GM19023 (cell line): Measurements from ENCODE around the gene SEMA4F.
A peak's percentile ranks its signal among the peaks of the same experiment; 100 is the strongest.
"Not testable (repeated sequence)": the region's sequence is repeated elsewhere in the genome, so short reads cannot be mapped to it uniquely, and the experiment has no call there.

Experiments
- ATAC-seq: cut with Tn5 transposase; IDR thresholded peaks from one replicate; pipeline ENCODE4 v1.9.1; 2021; ENCODE audit warnings: mild to moderate bottlenecking, moderate library complexity; ENCODE audit not compliant: unreplicated experiment

The SEMA4F gene, protein sequence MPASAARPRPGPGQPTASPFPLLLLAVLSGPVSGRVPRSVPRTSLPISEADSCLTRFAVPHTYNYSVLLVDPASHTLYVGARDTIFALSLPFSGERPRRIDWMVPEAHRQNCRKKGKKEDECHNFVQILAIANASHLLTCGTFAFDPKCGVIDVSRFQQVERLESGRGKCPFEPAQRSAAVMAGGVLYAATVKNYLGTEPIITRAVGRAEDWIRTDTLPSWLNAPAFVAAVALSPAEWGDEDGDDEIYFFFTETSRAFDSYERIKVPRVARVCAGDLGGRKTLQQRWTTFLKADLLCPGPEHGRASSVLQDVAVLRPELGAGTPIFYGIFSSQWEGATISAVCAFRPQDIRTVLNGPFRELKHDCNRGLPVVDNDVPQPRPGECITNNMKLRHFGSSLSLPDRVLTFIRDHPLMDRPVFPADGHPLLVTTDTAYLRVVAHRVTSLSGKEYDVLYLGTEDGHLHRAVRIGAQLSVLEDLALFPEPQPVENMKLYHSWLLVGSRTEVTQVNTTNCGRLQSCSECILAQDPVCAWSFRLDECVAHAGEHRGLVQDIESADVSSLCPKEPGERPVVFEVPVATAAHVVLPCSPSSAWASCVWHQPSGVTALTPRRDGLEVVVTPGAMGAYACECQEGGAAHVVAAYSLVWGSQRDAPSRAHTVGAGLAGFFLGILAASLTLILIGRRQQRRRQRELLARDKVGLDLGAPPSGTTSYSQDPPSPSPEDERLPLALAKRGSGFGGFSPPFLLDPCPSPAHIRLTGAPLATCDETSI

DNA sequence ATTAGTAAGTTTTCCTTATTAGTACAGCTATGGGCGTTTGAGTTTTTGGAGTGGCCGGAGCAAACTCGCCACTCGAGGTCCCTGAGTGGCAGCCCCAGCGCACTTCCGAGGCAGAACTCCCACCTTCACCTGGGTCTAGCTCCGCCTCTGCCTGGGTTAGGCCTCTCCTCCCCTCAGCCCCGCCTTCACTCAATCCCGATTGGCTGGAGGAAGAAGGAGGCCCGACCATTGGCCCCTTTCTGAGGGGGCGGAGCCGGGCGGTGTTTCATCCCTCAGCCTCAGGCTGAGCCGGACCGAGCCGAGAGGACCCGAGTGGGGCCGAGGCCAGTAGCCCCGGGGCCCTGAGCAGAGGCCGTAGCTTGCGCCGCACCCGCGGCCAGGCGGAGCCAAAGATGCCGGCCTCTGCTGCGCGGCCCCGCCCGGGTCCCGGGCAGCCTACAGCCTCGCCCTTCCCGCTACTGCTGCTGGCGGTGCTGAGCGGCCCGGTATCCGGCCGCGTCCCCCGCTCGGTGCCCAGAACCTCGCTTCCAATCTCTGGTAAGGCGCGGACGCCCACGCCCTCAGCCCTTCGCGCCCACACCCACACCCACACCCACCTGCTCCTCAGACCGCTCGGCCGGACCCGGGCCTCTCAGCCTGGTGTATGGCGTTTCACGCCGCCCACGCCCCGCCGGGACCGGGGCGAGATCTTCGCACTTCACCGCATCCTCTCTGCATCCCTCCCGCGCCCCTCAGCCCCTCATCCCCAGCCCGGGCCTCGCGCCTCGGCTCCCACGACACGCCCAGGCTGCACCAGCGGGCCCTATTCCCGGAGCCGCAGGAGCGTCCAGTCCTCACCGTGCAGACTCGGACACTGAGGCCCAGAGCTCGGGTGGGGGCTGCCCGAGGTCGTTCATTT, at the start of gene SEMA4F:
SEMA4F (plus strand) TSS at position 263 of the 898 bp plus-strand sequence; CDS start at position 393, 130 bp downstream.
- peak; percentile 99 for ATAC-seq

DNA sequence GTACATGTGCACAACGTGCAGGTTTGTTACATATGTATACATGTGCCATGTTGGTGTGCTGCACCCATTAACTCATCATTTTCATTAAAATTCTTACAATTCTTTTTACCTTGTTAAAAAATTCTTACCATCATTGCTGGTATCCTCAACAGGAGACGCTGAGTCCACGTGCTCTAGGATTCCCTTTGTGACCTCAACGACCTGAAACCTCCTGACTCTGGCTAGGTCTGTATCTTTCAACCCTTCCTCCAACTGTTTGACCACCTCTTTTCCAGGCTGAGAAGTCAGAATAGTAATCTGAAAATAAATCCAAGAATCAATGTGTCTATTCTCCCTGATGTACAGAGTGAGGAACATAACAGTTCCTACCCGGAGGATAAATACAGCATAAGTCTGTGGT, 47.1 kb upstream of the SEMA4F start:
- ATAC-seq: no peak

DNA sequence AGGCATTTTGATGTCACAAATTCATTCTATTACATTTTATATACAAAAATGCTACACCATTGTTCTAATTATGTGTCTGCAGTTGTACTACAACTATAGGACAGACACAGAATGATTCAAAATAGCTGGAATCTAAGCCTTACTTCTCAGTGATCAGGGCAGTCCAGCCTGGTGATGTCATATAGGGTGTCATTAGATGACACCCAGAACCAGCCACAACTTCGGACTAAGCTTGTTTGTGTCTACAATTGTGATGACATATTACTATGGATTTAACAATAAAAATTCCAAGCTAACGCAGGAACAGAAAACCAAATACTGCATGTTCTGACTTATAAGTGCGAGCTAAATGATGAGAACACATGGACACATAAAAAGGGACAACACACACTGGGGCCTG, 36.9 kb upstream of the SEMA4F start:
- ATAC-seq: no peak

DNA sequence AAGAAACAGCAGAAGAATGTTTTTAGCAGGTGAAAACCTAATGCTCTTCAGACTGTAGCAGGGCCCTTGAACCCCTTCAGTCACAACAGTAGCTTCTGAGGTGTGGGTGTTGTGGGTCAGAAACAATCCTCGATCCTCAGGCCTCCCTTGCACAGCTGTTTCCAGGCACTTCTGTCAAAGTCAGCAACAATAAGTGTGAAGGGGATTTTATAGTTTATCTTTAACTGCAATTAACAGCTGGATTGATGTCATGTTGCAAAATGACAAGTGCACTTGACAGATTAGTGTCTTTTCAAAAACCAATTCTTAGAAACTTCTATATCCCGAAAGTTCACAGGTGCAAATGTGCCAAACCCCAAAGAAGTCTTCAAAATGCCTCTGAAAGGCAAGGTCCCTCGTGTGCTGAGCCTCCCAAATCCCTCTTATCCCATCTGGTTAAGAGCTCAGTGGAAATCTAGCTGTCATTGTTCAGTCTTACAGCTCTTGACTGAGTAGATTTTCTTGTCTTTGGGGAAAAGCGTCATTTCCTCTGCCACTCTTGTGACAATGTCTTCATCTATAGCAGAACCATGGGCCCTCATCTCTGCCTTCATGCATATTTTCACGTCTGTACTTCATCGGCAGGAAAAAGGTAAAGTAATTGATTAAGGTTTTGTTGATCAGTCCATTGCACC, 35.5 kb upstream of the SEMA4F start:
- peak; percentile 48 for ATAC-seq

DNA sequence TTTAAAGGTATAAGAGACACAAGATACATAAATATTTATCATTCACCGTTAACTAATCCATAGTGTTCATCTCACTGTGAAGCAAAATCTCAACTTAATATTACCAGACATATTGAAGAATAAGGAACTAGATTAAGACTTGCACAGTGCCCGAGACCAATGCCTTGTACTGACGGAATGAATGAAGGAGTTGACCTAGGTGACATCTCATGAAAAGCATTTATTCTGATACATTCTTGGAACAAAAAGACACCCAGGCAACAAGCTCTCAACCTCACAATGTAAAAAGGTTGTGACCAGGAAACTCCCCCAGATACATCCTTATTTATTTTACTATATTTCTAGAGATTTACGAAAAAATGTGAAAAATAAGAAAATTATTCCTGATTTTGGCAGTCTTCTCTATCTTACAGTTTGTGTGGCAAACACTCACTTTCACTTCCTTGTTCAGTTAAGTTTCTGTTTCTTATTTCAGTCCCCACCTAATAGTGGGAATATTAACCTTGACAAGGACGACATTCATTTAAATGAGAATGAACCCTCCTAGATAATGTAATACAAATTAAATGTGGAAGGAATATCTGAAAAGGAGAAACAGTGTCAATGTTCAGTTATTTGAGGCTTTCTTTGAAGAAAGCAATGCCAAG, 34.3 kb upstream of the SEMA4F start:
- ATAC-seq: no peak

DNA sequence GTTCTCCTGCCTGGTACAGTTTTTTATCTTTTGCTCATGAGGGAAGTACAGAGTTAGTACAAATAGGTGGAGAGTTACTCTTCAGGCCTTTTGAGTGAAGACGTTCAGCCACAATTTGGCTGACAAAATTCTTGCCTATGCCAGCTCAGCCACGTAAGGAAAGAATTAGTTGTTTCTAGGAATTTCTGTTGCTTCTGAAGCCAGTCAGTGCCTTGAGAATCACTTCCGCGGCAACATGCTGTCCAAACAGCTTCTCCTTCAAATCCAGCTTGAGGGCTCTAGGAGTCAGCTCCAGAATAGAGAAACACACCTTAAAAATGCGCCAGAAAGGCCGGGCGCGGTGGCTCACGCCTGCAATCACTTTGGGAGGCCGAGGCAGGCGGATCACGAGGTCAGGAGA, 33.4 kb upstream of the SEMA4F start:
- ATAC-seq: no peak

DNA sequence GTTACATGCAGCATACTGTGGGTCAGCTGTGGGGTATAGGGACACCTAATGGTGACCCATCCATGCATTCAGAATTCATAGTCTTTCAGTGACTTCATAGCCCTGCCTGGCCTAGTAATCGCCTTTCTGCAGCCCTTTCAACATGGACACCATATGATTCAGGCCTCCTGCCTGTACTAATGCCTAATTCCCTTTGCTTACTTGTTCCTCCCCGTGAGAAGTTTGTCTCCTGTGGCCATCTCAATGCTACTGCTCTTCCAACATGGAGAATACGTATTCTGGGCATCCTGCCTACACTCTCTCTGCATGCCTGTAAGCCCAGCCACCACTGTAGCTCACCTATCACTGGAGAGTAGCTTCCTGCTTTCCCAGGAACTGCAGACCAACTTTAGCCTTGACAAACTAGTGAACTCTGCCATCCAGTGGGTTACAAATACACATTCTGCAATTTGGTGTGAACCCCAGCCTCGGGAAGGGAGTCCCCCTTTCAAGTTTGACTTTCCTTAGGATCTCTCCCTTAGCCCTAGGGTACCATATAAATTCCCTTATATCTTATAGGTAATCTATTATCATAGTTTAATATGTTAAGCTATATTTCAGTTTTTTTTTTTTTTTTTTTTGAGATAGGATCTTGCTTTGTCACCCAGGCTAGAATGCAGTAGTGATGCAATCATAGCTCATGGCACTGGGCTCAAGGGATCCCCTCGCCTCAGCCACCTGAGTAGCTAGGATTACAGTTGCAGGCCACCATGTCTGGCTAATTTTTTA, 28.2 kb upstream of the SEMA4F start:
- no peak for ATAC-seq

DNA sequence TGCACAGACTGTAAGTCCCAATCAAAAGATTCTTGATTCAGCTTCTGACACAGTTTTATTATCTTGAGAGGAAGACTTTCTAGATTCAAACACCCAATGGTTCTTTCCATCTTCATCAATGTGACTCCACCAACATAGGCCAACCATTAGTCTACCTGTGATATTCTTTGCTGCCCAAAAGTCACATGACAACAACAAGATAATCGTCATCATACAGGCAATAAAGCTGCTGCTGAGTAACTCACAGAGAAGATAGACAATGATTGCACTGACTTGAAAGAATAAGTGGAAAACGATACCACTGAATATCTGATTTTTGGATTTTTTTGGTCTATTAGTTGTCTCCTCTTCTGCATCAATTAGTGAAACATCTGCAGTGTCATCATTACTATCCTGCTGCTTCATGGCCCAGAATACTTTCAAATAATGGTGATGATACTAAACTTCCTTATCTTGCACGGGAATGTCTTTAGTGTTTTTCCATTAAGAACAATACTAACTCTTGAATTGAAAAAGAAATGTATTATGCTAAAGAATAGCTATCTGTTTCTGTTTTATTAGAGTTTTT, 25.4 kb upstream of the SEMA4F start:
- ATAC-seq: no peak

DNA sequence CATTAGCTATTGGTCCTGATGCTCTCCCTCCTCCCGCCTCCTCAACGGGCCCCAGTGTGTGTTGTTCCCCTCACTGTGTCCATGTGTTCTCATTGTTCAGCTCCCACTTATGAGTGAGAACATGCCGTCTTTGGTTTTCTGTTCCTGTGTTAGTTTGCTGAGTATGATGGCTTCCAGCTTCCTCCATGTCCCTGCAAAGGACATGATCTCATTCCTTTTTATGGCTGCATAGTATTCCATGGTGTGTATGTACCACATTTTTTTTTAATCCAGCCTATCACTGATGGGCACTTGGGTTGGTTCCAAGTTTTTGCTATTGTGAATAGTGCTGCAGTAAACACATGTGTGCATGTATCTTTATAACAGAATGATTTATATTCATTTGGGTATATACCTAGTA, 23.6 kb upstream of the SEMA4F start:
- ATAC-seq: not testable (repeated sequence)

DNA sequence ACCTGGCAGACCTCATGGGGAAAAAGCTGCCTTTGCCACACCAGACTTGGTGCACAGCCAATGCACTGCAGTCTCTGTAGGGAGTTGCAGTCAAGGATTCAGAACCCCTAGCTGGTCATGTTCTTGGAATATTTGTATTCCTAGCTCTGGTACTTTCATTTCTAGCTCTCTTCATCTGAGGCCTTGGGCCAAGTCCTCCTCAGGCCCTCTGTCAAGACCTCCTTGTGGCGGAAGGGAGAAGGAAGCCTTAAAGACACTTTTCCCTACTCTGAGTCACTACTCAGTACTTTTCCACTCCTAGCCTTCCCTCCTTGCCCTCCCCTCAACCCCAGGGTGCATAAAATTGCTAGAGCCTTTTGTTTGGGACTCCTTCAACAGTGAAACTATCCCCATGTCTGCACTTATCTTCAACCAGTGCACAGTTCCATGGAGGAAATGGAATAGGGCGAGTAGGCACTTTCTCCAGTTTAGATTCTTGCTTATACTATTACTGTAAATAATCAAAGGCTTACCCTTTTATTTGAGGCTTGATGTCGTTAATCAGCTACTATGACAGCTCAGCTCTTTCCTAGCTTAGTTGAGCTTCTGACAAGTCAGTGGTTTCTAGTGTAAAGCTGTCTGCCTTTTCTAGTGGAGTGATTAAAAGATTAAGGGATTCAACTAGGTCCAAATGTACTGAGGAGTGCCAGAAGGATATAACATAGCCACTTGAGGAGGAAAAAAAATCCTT, 21.7 kb upstream of the SEMA4F start:
- no peak for ATAC-seq

DNA sequence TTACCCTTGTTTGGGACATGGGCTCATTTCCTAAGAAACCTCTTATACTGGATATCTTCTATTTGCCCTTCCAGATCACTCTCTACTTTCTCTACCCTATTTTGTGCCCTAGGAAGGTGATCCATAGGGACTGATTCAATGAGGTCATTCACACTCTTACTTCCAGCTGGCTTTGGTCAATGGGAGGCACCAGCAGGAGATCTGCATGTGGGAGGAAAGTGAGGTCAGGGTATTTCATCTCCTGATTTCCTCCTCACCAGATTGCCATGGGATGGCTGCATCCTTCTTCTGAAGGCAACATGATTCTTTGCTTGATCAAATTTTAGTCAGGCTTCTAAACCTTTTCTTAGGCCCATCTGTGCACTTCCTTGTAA, 21.1 kb upstream of the SEMA4F start:
- ATAC-seq: no peak

DNA sequence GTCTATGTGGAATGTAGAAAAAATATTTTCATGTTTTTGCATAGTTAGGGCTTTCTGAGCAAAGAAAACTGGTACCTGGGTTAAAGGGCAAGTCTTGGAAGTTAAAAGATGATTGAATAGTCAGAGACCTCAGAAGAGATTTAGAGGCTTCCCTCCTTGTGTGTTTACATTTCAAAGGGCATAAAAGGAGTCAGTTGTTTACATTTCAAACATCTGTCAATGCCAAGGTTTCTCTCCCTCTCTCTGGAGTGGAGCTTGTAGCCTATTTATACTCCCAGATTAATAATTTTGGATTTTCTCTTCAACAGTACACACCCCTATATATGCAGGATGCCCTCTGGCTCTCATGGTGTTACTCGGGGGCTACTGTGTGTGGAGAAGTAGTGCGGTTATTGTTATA, 14.5 kb upstream of the SEMA4F start:
- ATAC-seq: no peak

DNA sequence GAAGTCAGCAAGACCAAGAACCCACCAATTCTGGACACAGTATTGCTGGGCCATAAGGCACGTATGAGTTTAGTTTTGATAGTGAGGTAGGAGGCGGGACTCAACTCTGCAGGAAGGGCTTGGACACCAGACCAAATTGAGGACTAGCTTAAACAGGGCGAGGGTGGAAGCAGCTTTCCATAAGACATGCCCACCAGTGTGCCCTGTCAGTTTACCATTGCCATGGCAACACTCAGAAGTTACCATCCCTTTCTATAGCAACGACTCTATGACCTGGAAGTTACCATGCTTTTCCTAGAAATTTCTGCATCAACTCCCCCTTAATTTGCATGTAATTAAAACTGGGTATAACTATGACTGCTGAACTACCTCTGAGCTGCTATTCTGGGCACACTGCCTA, 8.7 kb upstream of the SEMA4F start:
- no peak for ATAC-seq

DNA sequence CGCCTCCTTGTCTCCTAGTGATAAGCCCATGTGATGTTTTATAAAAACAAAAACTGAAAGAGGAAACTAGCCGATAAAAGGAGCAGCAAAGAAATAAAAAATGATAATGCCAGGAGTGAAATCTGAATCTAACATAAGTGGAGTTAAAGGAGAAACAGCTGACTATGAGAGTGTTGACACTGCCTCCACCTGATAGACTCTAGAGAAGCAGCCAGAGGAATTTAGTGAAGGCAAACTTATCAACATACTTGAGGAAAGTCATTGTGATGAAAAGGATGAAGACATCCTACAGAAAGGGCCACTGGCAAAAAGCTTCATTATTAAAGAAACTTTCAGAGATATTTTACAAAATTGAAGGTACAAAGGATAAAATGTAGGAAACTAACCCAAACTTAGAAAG, 7.8 kb upstream of the SEMA4F start:
- no peak for ATAC-seq

DNA sequence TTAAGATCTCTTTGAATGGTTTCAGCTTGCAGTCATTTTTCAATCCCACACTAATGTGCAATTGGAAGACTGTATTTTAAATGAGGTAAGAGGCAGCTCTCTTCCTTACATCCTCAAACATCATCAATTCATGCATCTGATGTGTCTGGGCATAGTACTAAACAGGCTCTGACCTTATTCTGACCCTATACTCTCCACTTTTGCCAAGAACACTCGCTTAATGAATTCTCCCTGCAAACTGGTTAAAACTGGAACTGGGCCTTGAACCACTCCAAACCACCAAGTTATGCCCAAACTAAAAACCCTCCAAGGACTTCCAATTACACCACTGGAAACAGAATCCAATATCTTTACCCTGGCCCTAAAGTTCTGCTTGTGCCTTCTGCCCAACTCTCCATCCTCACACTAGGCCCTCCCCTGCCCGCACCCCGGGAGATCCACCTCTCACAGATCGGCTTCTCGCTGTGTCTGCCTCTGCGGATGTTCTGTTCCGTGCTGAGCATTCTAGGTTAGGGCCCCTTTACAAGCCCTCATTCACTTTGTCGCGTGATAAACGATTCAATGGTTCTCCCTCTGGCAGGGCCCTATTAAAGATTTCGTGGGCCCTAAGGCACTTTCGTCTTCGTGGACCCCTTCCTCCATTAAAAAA, 7.1 kb upstream of the SEMA4F start:
- ATAC-seq: no peak

DNA sequence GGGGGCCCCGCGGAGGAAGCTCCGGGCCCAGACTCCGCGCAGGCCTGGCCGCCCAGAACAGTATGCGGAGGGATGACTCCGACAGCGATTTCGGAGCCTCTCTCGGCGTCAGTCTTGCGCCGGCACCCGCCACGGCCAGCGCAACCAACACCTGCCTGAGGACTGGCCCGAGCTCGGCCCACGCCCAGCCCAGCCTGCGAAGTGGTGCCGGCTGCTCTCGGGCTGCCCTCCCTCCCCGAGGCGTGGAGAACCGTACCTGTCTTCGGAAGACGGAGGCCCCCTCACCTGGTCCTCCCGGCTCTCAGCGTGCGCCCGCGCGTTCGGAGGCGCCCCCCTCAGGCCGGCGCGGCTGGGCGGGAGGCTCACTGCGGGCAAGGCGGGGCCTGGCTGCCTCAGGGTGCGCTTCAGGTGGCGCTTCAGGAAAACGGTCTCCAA, 6.0 kb upstream of the SEMA4F start, which contains the start of gene M1AP:
M1AP (minus strand) TSS at position 322 of the 435 bp plus-strand sequence. CDS start 8,055 bp downstream, outside the sequence.
- ATAC-seq: no peak

DNA sequence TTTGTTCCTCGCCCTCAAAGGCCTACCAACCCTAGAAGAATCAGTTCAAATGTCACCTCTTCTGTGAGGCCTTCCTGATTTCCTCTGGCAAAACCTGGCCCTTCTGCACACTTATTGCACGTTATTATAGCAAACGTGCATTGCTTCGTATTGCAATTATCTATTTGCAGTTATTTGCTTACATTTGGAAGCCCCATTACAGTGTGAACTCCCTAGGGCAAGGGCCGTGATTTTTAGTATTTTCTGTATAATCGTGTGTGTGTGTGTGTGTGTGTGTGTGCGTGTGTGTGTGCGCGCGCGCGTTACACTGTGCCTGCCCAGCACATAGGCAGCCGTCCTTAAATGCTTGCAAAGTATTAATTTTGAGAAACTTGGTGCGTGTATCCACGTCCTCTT, 460 bp upstream of the SEMA4F start:
- ATAC-seq: peak; percentile 20

DNA sequence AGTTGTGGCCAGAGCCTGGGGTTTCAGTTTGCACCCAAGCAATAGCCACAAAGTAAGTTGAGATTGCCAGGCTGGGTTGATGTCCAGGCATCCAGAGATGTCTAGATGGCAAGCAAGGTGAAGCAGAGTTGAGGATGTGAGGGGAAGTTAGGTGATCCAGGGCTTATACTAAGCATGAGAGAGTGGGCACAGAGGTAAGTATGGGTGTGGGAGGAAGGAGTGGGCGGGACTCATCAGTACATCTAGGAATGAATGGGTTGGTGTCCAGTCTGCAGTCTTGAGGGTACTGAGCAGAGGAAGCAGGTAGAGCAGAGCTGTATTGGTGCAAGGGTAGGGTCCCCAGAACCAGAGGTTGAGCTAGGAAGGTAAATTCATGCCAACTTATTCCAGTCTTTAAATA, 1.5 kb downstream of the SEMA4F start:
- ATAC-seq: no peak
